Measurements from ENCODE around the gene WDR54. TPM values are rescaled to one million over a fixed set of nuclear protein-coding genes. Genes with fewer than 3 reads are reported as not detected.

WDR54 gene
- total and polyA plus RNA-seq, 7 experiments from 2014 or later, result 26.5 to 78.5 (median 33.2) TPM

- peaks cover 0 to 13% of the 10 kb centered on the region in 2 donors for H3K4me1 ChIP-seq (ENCODE audit: control insufficient read depth in 2 of 2, insufficient read depth in 2 of 2, low read length in 2 of 2)
- H3K27me3 Mint-ChIP-seq, result peaks cover 0 to 22% (median 4%) of the 10 kb centered on the region in 5 donors
- peak overlapping the region in 9 of 10 donors; percentile 7 to 80 (median 69) for H3K4me3 Mint-ChIP-seq
- intact Hi-C loops (cut with micrococcal nuclease), result no loop called here
- ATAC-seq (no peak), DNase-seq (no peak)
- peaks cover 8 to 38% (median 29%) of the 10 kb centered on the region in 7 donors for H3K4me1 Mint-ChIP-seq
- POLR2A ChIA-PET, result interaction anchor here (0.6 to 1.0 kb wide), 4 partner anchors 8 to 146 kb away, joined by 3 to 7 read pairs (median 4); partner anchors contain the start of genes C2orf81, INO80B and WDR54
- peak overlapping the region in 5 of 9 donors; percentile 45 to 80 (median 68) for H3K27ac Mint-ChIP-seq
- H3K9me3 ChIP-seq (ENCODE audit: control insufficient read depth in 2 of 3, low read length in 3 of 3), result no peaks in the 10 kb centered on the region
- no peaks in the 10 kb centered on the region for H3K36me3 ChIP-seq (ENCODE audit: control insufficient read depth in 2 of 3, insufficient read depth in 3 of 3, low read length in 3 of 3)
- peaks cover 0 to 3% (median 0%) of the 10 kb centered on the region in 11 donors for H3K9me3 Mint-ChIP-seq
- peaks cover 0 to 3% (median 0%) of the 10 kb centered on the region in 5 donors for H3K36me3 Mint-ChIP-seq
- CTCF ChIA-PET, result no interaction called here
- H3K27me3 ChIP-seq (ENCODE audit: control insufficient read depth in 2 of 2, insufficient read depth in 2 of 2, low read length in 2 of 2), result peaks cover 0 to 4% of the 10 kb centered on the region in 2 donors
- H3K27ac ChIP-seq (ENCODE audit: low read depth, low read length), result no peak overlapping the region
- no peak overlapping the region for H3K4me3 ChIP-seq (ENCODE audit: low read length)
Observed at GRCh38 chr2:74413001-74413698, 8.4 kb upstream of the WDR54 start.

GRCh38 chr2:74414441-74414840 is 7.1 kb upstream of the WDR54 start:
- POLR2A ChIA-PET, result interaction anchor here (1.1 to 2.8 kb wide), 2 partner anchors 22 to 40 kb away, joined by 3 to 8 read pairs; partner anchors contain the start of gene INO80B
- peak overlapping the region in 4 of 9 donors; percentile 23 to 72 (median 72) for H3K27ac Mint-ChIP-seq

GRCh38 chr2:74414881-74415761 is 6.4 kb upstream of the WDR54 start:
- Histone ChIP-seq H3K27ac (ENCODE audit: low read depth, low read length) (peak overlapping the region; percentile 49), H3K4me1 (ENCODE audit: control insufficient read depth in 2 of 2, insufficient read depth in 2 of 2, low read length in 2 of 2) (peaks cover 0 to 14% of the 10 kb centered on the region in 2 donors), H3K4me3 (ENCODE audit: low read length) (peak overlapping the region; percentile 57), H3K36me3 (ENCODE audit: control insufficient read depth in 2 of 3, insufficient read depth in 3 of 3, low read length in 3 of 3) (no peaks in the 10 kb centered on the region), H3K27me3 (ENCODE audit: control insufficient read depth in 2 of 2, insufficient read depth in 2 of 2, low read length in 2 of 2) (peaks cover 0 to 4% of the 10 kb centered on the region in 2 donors), H3K9me3 (ENCODE audit: control insufficient read depth in 2 of 3, low read length in 3 of 3) (no peaks in the 10 kb centered on the region)
- Mint-ChIP-seq H3K36me3 (no peaks in the 10 kb centered on the region), H3K9me3 (no peaks in the 10 kb centered on the region), H3K4me3 (peak overlapping the region; percentile 37 to 87 (median 78)), H3K27me3 (peaks cover 0 to 12% (median 0%) of the 10 kb centered on the region in 5 donors), H3K27ac (peak overlapping the region in 4 of 9 donors; percentile 21 to 92 (median 74)), H3K4me1 (peaks cover 8 to 42% (median 31%) of the 10 kb centered on the region in 7 donors)
- CTCF ChIA-PET, result no interaction called here
- intact Hi-C loops (cut with micrococcal nuclease), result loop anchor here in 1 of 2 donors (1.0 kb wide), 1 partner anchor 23 kb away; no protein-coding TSS in a partner anchor
- peak; percentile 54 for ATAC-seq
- peak in 4 of 9 donors; percentile 14 to 33 (median 26) for DNase-seq
- POLR2A ChIA-PET, result interaction anchor here (0.7 to 2.8 kb wide), 5 partner anchors 23 to 173 kb away, joined by 3 to 8 read pairs (median 3); partner anchors contain the start of gene INO80B

More at GRCh38 chr2:74414441-74414840, 7.1 kb upstream of the WDR54 start:
- Histone ChIP-seq H3K4me3 (ENCODE audit: low read length) (peak overlapping the region; percentile 57), H3K4me1 (ENCODE audit: control insufficient read depth in 2 of 2, insufficient read depth in 2 of 2, low read length in 2 of 2) (peaks cover 0 to 13% of the 10 kb centered on the region in 2 donors), H3K9me3 (ENCODE audit: control insufficient read depth in 2 of 3, low read length in 3 of 3) (no peaks in the 10 kb centered on the region), H3K27me3 (ENCODE audit: control insufficient read depth in 2 of 2, insufficient read depth in 2 of 2, low read length in 2 of 2) (peaks cover 0 to 4% of the 10 kb centered on the region in 2 donors), H3K36me3 (ENCODE audit: control insufficient read depth in 2 of 3, insufficient read depth in 3 of 3, low read length in 3 of 3) (no peaks in the 10 kb centered on the region), H3K27ac (ENCODE audit: low read depth, low read length) (peak overlapping the region; percentile 49)
- CTCF ChIA-PET, result no interaction called here
- no peak for ATAC-seq
- intact Hi-C loops (cut with micrococcal nuclease), result no loop called here
- peaks cover 8 to 38% (median 28%) of the 10 kb centered on the region in 7 donors for H3K4me1 Mint-ChIP-seq
- peak overlapping the region in 9 of 10 donors; percentile 19 to 80 (median 72) for H3K4me3 Mint-ChIP-seq
- no peak for DNase-seq
- H3K27me3 Mint-ChIP-seq, result peaks cover 0 to 13% (median 0%) of the 10 kb centered on the region in 5 donors
- no peaks in the 10 kb centered on the region for H3K9me3 Mint-ChIP-seq
- no peaks in the 10 kb centered on the region for H3K36me3 Mint-ChIP-seq

- H3K27ac ChIP-seq (ENCODE audit: low read depth, low read length), result peak overlapping the region; percentile 49
- peak overlapping the region in 8 of 9 donors; percentile 18 to 92 (median 74) for H3K27ac Mint-ChIP-seq
- H3K27me3 Mint-ChIP-seq, result peaks cover 0 to 12% (median 0%) of the 10 kb centered on the region in 5 donors
- peaks cover 0 to 21% of the 10 kb centered on the region in 2 donors for H3K4me1 ChIP-seq (ENCODE audit: control insufficient read depth in 2 of 2, insufficient read depth in 2 of 2, low read length in 2 of 2)
- DNase-seq (peak in 3 of 9 donors; percentile 14 to 24 (median 15)), ATAC-seq (peak; percentile 6)
- peaks cover 0 to 4% of the 10 kb centered on the region in 2 donors for H3K27me3 ChIP-seq (ENCODE audit: control insufficient read depth in 2 of 2, insufficient read depth in 2 of 2, low read length in 2 of 2)
- ChIA-PET POLR2A (interaction anchor here (0.6 to 2.8 kb wide), 7 partner anchors 16 to 173 kb away, joined by 3 to 8 read pairs (median 3); partner anchors contain the start of genes INO80B and WBP1), CTCF (no interaction called here)
- H3K9me3 Mint-ChIP-seq, result no peaks in the 10 kb centered on the region
- peak overlapping the region; percentile 37 to 87 (median 78) for H3K4me3 Mint-ChIP-seq
- H3K36me3 Mint-ChIP-seq, result no peaks in the 10 kb centered on the region
- no peaks in the 10 kb centered on the region for H3K36me3 ChIP-seq (ENCODE audit: control insufficient read depth in 2 of 3, insufficient read depth in 3 of 3, low read length in 3 of 3)
- intact Hi-C loops (cut with micrococcal nuclease), result loop anchor here in 1 of 2 donors (1.0 kb wide), 2 partner anchors 24 to 171 kb away; no protein-coding TSS in a partner anchor
- H3K9me3 ChIP-seq (ENCODE audit: control insufficient read depth in 2 of 3, low read length in 3 of 3), result no peaks in the 10 kb centered on the region
- H3K4me3 ChIP-seq (ENCODE audit: low read length), result peak overlapping the region; percentile 57
- H3K4me1 Mint-ChIP-seq, result peaks cover 15 to 47% (median 38%) of the 10 kb centered on the region in 7 donors
Observed at GRCh38 chr2:74415762-74416395, 5.7 kb upstream of the WDR54 start.

- Mint-ChIP-seq H3K27me3 (peaks cover 0 to 12% (median 0%) of the 10 kb centered on the region in 5 donors), H3K9me3 (no peaks in the 10 kb centered on the region), H3K4me1 (peaks cover 18 to 53% (median 45%) of the 10 kb centered on the region in 7 donors), H3K27ac (peak overlapping the region in 5 of 9 donors; percentile 29 to 78 (median 76)), H3K36me3 (no peaks in the 10 kb centered on the region), H3K4me3 (peak overlapping the region in 6 of 10 donors; percentile 8 to 75 (median 32))
- Histone ChIP-seq H3K4me3 (ENCODE audit: low read length) (no peak overlapping the region), H3K9me3 (ENCODE audit: control insufficient read depth in 2 of 3, low read length in 3 of 3) (no peaks in the 10 kb centered on the region), H3K27me3 (ENCODE audit: control insufficient read depth in 2 of 2, insufficient read depth in 2 of 2, low read length in 2 of 2) (peaks cover 0 to 4% of the 10 kb centered on the region in 2 donors), H3K4me1 (ENCODE audit: control insufficient read depth in 2 of 2, insufficient read depth in 2 of 2, low read length in 2 of 2) (peaks cover 0 to 23% of the 10 kb centered on the region in 2 donors), H3K36me3 (ENCODE audit: control insufficient read depth in 2 of 3, insufficient read depth in 3 of 3, low read length in 3 of 3) (peaks cover 0 to 3% (median 0%) of the 10 kb centered on the region in 3 experiments), H3K27ac (ENCODE audit: low read depth, low read length) (no peak overlapping the region)
- ATAC-seq (no peak), DNase-seq (peak in 1 of 9 donors; percentile 23)
- intact Hi-C loops (cut with micrococcal nuclease), result loop anchor here in 1 of 2 donors (1.0 kb wide), 1 partner anchor 171 kb away; no protein-coding TSS in a partner anchor
- POLR2A ChIA-PET, result interaction anchor here (0.6 to 2.8 kb wide), 4 partner anchors 15 to 42 kb away, joined by 3 to 8 read pairs (median 3); partner anchors contain the start of genes INO80B and WBP1
- CTCF ChIA-PET, result no interaction called here
Observed at GRCh38 chr2:74416778-74417177, 4.8 kb upstream of the WDR54 start.

All from naive thymus-derived CD4-positive, alpha-beta T cell (primary cell).